Adrenal gland (tissue), 5 donors: ENCODE data around the gene CAMTA2.

Source experiments
- POLR2A ChIP-seq, 2 donors: fragments of 450-650 bp; IDR thresholded peaks; one replicate each; pipeline ENCODE4 v1.6.1; 2017; ENCODE audit warnings: antibody characterized with exemption in 2 of 2, mild to moderate bottlenecking in 2 of 2, moderate library complexity in 1 of 2
- TF ChIP-seq, protein P1 (sequence below), 6 experiments: fragments of 450-650 bp in 4 of 6; fragments of 200-600 bp in 2 of 6; sonication (generic) in 1 of 6; IDR thresholded peaks; 1 replicate in 5 of 6; 2 replicates in 1 of 6; pipeline versions ENCODE4 v1.5.1 to v1.8.0; 2016 to 2021; ENCODE audit warnings: antibody characterized with exemption in 6 of 6, mild to moderate bottlenecking in 2 of 6, moderate library complexity in 1 of 6
- donor health status: DM: no; HTN: no; CAD: no.

DNA sequence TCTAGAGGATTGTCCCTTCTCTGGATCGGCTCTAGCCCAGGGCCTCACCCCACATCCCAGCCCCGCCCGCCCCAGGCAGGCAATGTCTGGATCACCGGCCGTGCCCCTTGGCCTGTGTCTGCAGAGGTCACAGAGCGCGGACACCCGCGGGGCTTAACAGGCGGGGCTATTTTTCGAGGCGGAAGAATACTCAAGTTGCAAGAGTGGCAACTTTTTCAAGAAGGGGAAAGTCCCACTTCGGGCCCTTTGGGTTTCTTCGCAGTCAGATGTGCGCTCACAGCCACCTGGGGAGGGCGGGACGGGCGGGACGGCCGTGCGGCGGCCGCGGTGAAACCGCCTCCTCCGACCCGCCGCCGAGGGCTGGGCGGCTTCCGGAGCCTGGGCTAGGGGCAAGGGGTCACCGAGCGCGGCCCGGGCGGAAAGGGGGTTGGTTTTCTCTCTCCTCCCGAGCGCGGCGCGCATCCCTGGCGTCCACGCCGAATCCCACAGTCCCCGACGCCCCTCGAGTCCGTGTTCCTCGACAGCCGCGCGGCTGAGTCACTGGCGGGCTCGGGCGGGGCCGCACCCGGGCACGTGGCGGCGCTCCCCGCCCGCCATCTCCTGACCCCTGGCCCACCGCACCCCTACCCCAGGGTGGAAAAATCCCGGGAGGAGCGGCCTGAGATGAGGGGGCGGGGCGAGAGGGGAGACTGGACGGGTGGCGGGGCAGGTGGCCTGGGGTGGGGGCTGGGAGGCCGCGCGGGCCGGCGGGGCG lies 38.0 kb downstream of the CAMTA2 start:
- TF ChIP-seq, protein P1, sequence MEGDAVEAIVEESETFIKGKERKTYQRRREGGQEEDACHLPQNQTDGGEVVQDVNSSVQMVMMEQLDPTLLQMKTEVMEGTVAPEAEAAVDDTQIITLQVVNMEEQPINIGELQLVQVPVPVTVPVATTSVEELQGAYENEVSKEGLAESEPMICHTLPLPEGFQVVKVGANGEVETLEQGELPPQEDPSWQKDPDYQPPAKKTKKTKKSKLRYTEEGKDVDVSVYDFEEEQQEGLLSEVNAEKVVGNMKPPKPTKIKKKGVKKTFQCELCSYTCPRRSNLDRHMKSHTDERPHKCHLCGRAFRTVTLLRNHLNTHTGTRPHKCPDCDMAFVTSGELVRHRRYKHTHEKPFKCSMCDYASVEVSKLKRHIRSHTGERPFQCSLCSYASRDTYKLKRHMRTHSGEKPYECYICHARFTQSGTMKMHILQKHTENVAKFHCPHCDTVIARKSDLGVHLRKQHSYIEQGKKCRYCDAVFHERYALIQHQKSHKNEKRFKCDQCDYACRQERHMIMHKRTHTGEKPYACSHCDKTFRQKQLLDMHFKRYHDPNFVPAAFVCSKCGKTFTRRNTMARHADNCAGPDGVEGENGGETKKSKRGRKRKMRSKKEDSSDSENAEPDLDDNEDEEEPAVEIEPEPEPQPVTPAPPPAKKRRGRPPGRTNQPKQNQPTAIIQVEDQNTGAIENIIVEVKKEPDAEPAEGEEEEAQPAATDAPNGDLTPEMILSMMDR (IDR thresholded peaks at IDR 0.05) = no peak
- TF ChIP-seq POLR2A (IDR thresholded peaks at IDR 0.05) = peak in 1 of 2 donors; percentile 37
